SK-N-SH (cell line): ENCODE data around the gene HOXB7.

ENCODE experiments used
- CHD2 ChIP-seq: fragments of 150-350 bp; IDR thresholded peaks from 2 replicates; pipeline ENCODE4 v1.6.1; 2018; ENCODE audit warnings: low read length; ENCODE audit not compliant: partially characterized antibody
- EP300 ChIP-seq, 2 experiments: IDR thresholded peaks; 2 replicates each; pipeline versions ENCODE4 v1.4.0 to v1.6.1; 2012; ENCODE audit warnings: borderline replicate concordance in 1 of 2, low read depth in 1 of 2, low read length in 1 of 2
- MAX ChIP-seq: IDR thresholded peaks from 2 replicates; pipeline ENCODE4 v1.4.0; 2012; ENCODE audit warnings: low read depth
- MXI1 ChIP-seq: IDR thresholded peaks from 2 replicates; pipeline ENCODE4 v1.6.1; 2012; ENCODE audit warnings: mild to moderate bottlenecking, low read depth, low read length, improper control_type of control experiment
- NRF1 ChIP-seq: IDR thresholded peaks from 2 replicates; pipeline ENCODE4 v1.6.1; 2012; ENCODE audit warnings: low read depth, mild to moderate bottlenecking, low read length
- POLR2AphosphoS5 ChIP-seq: IDR thresholded peaks from 2 replicates; pipeline ENCODE4 v1.6.1; 2012; ENCODE audit warnings: low read depth, low read length
- RAD21 ChIP-seq: IDR thresholded peaks from 2 replicates; pipeline ENCODE4 v1.6.1; 2012; ENCODE audit warnings: mild to moderate bottlenecking, low read length
- RCOR1 ChIP-seq: fragments of 150-350 bp; IDR thresholded peaks from 2 replicates; pipeline ENCODE4 v1.6.1; 2017; ENCODE audit warnings: antibody characterized with exemption, low read length
- YY1 ChIP-seq: IDR thresholded peaks from 2 replicates; pipeline ENCODE4 v1.4.0; 2012; ENCODE audit warnings: low read depth, mild to moderate bottlenecking
- TF ChIP-seq, protein P1 (sequence below): fragments of 200-600 bp; sonication (generic); IDR thresholded peaks from 2 replicates; pipeline ENCODE4 v1.6.1; 2017; ENCODE audit warnings: antibody characterized with exemption, mild to moderate bottlenecking, moderate library complexity
- TF ChIP-seq, protein P2 (sequence below): fragments of 150-350 bp; IDR thresholded peaks from 2 replicates; pipeline ENCODE4 v1.6.1; 2017; ENCODE audit warnings: antibody characterized with exemption, low read length, low read depth, borderline replicate concordance

GRCh38 chr17:48584223-48584741 is 26.5 kb downstream of the HOXB7 start:
- TF ChIP-seq, protein P1, sequence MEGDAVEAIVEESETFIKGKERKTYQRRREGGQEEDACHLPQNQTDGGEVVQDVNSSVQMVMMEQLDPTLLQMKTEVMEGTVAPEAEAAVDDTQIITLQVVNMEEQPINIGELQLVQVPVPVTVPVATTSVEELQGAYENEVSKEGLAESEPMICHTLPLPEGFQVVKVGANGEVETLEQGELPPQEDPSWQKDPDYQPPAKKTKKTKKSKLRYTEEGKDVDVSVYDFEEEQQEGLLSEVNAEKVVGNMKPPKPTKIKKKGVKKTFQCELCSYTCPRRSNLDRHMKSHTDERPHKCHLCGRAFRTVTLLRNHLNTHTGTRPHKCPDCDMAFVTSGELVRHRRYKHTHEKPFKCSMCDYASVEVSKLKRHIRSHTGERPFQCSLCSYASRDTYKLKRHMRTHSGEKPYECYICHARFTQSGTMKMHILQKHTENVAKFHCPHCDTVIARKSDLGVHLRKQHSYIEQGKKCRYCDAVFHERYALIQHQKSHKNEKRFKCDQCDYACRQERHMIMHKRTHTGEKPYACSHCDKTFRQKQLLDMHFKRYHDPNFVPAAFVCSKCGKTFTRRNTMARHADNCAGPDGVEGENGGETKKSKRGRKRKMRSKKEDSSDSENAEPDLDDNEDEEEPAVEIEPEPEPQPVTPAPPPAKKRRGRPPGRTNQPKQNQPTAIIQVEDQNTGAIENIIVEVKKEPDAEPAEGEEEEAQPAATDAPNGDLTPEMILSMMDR: no peak
- TF ChIP-seq CHD2 (no peak), POLR2AphosphoS5 (no peak), MXI1 (no peak), RAD21 (no peak), NRF1 (no peak), YY1 (no peak), EP300 (IDR thresholded peaks at IDR 0.05; ENCODE audit: borderline replicate concordance in 1 of 2, low read depth in 1 of 2, low read length in 1 of 2) (no peak), MAX (no peak), RCOR1 (no peak)
- TF ChIP-seq, protein P2, sequence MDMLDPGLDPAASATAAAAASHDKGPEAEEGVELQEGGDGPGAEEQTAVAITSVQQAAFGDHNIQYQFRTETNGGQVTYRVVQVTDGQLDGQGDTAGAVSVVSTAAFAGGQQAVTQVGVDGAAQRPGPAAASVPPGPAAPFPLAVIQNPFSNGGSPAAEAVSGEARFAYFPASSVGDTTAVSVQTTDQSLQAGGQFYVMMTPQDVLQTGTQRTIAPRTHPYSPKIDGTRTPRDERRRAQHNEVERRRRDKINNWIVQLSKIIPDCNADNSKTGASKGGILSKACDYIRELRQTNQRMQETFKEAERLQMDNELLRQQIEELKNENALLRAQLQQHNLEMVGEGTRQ: no peak
